ENCODE results near the gene CLK2.

CLK2 gene

DNA sequence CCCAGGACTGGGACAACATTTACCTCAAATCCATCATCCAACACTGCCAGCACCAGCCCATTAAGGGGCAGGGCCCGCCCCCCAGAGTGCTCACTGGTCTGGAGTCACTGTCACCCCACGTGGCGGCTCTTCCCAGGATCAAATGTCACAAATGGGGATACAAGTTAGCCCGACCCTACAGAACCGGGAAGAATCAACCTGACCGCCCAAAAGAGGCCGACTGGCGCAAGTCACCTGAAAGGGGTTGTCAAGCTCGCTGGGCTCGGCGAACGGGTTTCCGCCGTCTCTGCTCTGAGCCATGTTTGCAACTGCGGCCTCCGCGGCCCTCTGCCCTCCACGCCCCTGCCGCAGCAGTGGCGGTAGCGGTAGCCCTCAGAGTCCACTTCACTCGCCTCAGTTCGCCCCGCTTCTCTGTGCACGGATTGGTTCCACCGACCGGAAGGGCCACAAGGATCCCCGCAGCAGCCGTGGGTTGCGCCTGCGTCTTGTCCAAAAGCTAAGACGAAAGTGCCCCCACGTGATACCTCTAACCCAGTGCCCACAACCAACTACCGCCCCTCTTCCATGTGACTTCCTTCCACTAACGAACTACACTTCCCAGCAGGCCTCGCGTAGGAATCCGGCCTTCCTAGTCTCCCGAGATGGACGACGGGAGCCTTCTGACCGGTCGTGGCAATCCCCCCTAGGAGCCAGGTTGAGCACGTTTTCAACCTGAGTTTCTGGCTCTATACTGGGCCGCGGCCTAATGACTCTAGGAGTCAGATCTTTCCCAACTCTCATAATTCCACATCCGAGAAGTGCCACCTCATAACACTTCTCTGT, 11.2 kb downstream of the CLK2 start, which contains the start of gene SCAMP3:
Gene SCAMP3 (minus strand): TSS at position 509 of the 822 bp plus-strand sequence. CDS start 209 bp downstream, at position 300.
- H3K9me3 ChIP-seq (replicated peaks; ENCODE audit: insufficient read depth, low read length): no peaks in the 10 kb centered on the region
- H3K4me1 ChIP-seq (ENCODE audit: low read length): peaks cover 13% of the 10 kb centered on the region; the same call in 1 of the 2 replicates
- peaks cover 14% of the 10 kb centered on the region; the same call in 1 of the 2 replicates for H3K36me3 ChIP-seq (replicated peaks; ENCODE audit: insufficient read depth, low read length)
- peak within 1 kb of the TSS; percentile 86 for H3K4me2 ChIP-seq (ENCODE audit: low read depth, low read length)
- peak within 1 kb of the TSS; percentile 39; the same call in 1 of the 2 replicates for H3K27ac ChIP-seq (ENCODE audit: low read length)
- peak within 1 kb of the TSS; percentile 68 for H2AFZ ChIP-seq (ENCODE audit: low read length)
- H3K9ac ChIP-seq (ENCODE audit: low read length): peak within 1 kb of the TSS; percentile 79
- TF ChIP-seq EZH2 (optimal IDR thresholded peaks at IDR 0.05; ENCODE audit: low read depth, low read length) (no peak), EZH2phosphoT487 (IDR thresholded peaks at IDR 0.05; ENCODE audit: low read length) (no peak)
- TF ChIP-seq, protein P1, sequence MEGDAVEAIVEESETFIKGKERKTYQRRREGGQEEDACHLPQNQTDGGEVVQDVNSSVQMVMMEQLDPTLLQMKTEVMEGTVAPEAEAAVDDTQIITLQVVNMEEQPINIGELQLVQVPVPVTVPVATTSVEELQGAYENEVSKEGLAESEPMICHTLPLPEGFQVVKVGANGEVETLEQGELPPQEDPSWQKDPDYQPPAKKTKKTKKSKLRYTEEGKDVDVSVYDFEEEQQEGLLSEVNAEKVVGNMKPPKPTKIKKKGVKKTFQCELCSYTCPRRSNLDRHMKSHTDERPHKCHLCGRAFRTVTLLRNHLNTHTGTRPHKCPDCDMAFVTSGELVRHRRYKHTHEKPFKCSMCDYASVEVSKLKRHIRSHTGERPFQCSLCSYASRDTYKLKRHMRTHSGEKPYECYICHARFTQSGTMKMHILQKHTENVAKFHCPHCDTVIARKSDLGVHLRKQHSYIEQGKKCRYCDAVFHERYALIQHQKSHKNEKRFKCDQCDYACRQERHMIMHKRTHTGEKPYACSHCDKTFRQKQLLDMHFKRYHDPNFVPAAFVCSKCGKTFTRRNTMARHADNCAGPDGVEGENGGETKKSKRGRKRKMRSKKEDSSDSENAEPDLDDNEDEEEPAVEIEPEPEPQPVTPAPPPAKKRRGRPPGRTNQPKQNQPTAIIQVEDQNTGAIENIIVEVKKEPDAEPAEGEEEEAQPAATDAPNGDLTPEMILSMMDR (IDR thresholded peaks at IDR 0.05; ENCODE audit: low read length): no peak
- H3K4me3 ChIP-seq (ENCODE audit: low read length): peak within 1 kb of the TSS; percentile 90
- H4K20me1 ChIP-seq (ENCODE audit: insufficient read depth, low read length): no peaks in the 10 kb centered on the region
- DNase-seq: peak; percentile 100
- peaks cover 25% of the 10 kb centered on the region for H3K79me2 ChIP-seq (ENCODE audit: low read length)
- H3K9me2 ChIP-seq (replicated peaks; ENCODE audit: insufficient read depth, low read length): no peaks in the 10 kb centered on the region
- H3F3A ChIP-seq (ENCODE audit: insufficient read depth, low read length): peaks cover 35% of the 10 kb centered on the region
- no peaks in the 10 kb centered on the region for H3K27me3 ChIP-seq (replicated peaks; ENCODE audit: insufficient read depth, low read length)

DNA sequence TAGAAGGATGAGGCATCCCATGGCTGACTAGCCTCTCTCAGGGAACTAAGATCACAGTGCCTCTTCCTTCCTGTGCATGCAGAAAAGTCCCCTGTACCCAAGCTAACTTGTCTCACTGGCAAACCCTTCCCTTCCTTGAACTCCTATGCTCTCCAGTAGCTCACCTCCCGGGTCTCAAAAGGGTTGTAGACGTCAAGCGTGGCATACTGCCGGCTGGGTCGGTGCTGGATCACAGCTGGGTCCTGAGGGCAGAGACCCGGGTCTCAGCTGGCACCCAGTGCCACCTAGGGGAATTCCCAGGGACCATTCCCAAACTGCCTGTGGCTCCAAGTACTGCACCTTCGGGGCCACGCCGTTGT, 11.8 kb downstream of the CLK2 start:
- Histone ChIP-seq H2AFZ (ENCODE audit: low read length) (peak overlapping the region; percentile 68), H4K20me1 (ENCODE audit: insufficient read depth, low read length) (no peaks in the 10 kb centered on the region), H3K27me3 (replicated peaks; ENCODE audit: insufficient read depth, low read length) (no peaks in the 10 kb centered on the region), H3K4me2 (ENCODE audit: low read depth, low read length) (peak overlapping the region; percentile 86), H3K9me2 (replicated peaks; ENCODE audit: insufficient read depth, low read length) (no peaks in the 10 kb centered on the region), H3K36me3 (replicated peaks; ENCODE audit: insufficient read depth, low read length) (peaks cover 10% of the 10 kb centered on the region; the same call in 1 of the 2 replicates), H3K4me3 (ENCODE audit: low read length) (peak overlapping the region; percentile 90), H3F3A (ENCODE audit: insufficient read depth, low read length) (peaks cover 41% of the 10 kb centered on the region), H3K79me2 (ENCODE audit: low read length) (peaks cover 25% of the 10 kb centered on the region), H3K9me3 (replicated peaks; ENCODE audit: insufficient read depth, low read length) (no peaks in the 10 kb centered on the region), H3K4me1 (ENCODE audit: low read length) (peaks cover 13% of the 10 kb centered on the region; the same call in 1 of the 2 replicates), H3K9ac (ENCODE audit: low read length) (peak overlapping the region; percentile 79), H3K27ac (ENCODE audit: low read length) (peak overlapping the region; percentile 39; the same call in 1 of the 2 replicates)
- TF ChIP-seq, protein P1 (IDR thresholded peaks at IDR 0.05; ENCODE audit: low read length): no peak
- TF ChIP-seq EZH2phosphoT487 (IDR thresholded peaks at IDR 0.05; ENCODE audit: low read length) (no peak), EZH2 (optimal IDR thresholded peaks at IDR 0.05; ENCODE audit: low read depth, low read length) (no peak)
- peak; percentile 45 for DNase-seq

DNA sequence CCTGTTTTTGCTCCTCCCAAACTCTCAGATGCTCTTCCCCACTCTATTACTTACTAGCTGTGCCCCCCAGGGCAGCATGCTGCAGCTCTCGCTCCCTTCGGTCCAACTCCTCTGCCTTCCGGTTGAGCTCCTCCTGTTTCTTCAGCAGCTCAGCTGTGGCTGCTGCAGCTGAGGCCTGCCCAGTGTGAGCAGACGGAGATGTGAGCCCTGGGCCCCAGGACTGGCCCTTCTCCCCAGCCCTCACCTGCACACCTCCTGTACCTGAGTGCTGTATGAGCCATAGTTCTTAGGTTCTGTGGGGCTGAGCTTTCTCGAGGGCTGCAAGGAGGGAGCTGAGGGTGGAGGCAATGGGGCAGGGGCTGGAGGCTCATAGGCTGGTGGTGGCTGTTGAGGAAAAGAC, 13.0 kb downstream of the CLK2 start:
- Histone ChIP-seq H3K27me3 (replicated peaks; ENCODE audit: insufficient read depth, low read length) (no peaks in the 10 kb centered on the region), H3K4me3 (ENCODE audit: low read length) (no peak overlapping the region), H3K9me2 (replicated peaks; ENCODE audit: insufficient read depth, low read length) (no peaks in the 10 kb centered on the region), H2AFZ (ENCODE audit: low read length) (no peak overlapping the region), H3K4me1 (ENCODE audit: low read length) (peaks cover 13% of the 10 kb centered on the region; the same call in 1 of the 2 replicates), H3K27ac (ENCODE audit: low read length) (no peak overlapping the region), H3K9ac (ENCODE audit: low read length) (no peak overlapping the region), H4K20me1 (ENCODE audit: insufficient read depth, low read length) (no peaks in the 10 kb centered on the region), H3K4me2 (ENCODE audit: low read depth, low read length) (no peak overlapping the region), H3F3A (ENCODE audit: insufficient read depth, low read length) (peaks cover 37% of the 10 kb centered on the region), H3K9me3 (replicated peaks; ENCODE audit: insufficient read depth, low read length) (no peaks in the 10 kb centered on the region), H3K79me2 (ENCODE audit: low read length) (peaks cover 25% of the 10 kb centered on the region), H3K36me3 (replicated peaks; ENCODE audit: insufficient read depth, low read length) (0 out of 2 replicates have a peak, but pooled peaks cover 2% of the 10 kb centered on the region)
- no peak for DNase-seq
- TF ChIP-seq EZH2phosphoT487 (IDR thresholded peaks at IDR 0.05; ENCODE audit: low read length) (no peak), EZH2 (optimal IDR thresholded peaks at IDR 0.05; ENCODE audit: low read depth, low read length) (no peak)
- TF ChIP-seq, protein P1 (IDR thresholded peaks at IDR 0.05; ENCODE audit: low read length): no peak

All from MM.1S (cell line).